Femur (tissue), 1 donor: ENCODE data around the gene KRT31.
"Not testable (repeated sequence)": the region's sequence is repeated elsewhere in the genome, so short reads cannot be mapped to it uniquely, and the experiment has no call there.

ENCODE experiments used
- DNase-seq: peaks from one replicate; pipeline ENCODE4 v3.0.0-alpha.2; 2017

KRT31 gene

DNA sequence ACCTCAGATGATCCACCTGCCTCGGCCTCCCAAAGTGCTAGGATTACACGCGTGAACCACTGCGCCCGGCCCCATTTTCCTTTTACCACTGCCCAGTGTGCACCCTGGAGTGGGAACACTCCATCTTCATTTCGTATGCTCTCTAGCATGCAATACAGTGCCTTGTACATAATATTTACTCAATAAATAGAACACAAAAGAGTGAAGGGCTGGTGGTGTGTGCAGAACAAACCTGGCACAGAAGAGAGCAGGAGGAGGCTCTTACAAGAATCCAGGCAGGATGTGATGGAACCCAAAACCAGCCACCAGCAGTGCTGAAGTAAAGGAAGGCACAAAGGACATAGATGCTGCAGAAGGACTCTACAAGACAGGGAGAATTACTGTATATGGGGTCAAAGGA, 19.7 kb upstream of the KRT31 start:
- DNase-seq: no peak

DNA sequence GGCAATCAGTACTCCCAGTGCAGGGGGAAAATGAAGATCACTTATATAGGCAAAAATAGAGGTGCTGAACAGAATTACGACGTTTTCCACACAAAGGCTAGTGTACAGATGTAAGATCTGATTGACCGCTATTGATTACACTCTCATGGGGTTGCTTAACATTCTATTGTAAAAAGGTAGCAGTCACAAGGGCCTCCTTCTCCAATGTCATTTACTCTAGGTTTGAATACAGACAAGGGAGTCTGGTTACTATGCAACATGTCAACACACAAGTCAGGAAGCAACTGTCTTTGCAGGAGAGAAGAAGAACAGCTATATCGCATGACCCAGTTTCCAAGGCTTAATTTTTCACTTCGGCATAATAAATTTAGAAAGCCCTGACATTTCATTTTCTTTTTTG, 19.1 kb upstream of the KRT31 start:
- DNase-seq: no peak

DNA sequence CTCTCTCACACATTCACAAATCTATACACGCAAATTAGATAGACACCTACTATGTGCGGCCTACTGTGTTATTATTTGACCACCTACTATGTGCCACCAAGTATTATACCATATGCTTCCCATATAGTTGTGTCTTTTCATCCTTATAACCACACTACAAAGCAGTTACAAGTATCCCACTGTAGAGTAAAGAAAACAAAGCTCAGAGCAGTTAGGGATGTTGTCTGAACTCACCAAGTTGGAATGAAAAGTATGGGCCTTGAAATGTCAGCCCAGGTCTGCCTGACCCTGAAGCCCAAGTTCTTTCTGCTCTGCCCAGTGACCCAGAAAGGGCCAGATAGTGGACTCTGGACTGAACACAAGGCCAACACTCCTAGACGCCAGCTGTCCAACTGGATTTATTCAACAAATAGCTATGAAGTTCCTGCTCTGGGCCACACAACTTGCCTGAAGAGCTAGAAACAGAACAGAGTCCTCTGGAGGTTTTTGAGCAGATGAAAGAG, 18.5 kb upstream of the KRT31 start:
- DNase-seq: no peak

DNA sequence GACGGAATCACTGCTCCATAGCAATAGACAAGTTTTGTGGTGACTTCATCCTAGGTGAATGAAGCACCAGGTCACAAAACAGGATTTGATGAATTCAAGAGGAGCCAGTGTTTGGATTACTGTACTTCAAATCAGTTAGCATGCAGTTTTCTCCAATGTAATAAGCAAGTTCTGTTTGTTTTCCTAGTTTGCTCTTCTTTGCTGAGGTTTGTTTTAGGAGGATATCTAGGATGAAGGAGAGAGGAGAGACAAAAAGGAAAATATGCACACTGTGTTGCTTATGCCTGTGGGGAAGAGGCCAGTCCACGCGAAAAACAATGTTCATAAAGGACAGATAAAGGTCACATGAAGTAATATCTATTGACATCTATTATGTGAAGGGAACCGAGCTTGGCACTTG, 18.0 kb upstream of the KRT31 start:
- no peak for DNase-seq

DNA sequence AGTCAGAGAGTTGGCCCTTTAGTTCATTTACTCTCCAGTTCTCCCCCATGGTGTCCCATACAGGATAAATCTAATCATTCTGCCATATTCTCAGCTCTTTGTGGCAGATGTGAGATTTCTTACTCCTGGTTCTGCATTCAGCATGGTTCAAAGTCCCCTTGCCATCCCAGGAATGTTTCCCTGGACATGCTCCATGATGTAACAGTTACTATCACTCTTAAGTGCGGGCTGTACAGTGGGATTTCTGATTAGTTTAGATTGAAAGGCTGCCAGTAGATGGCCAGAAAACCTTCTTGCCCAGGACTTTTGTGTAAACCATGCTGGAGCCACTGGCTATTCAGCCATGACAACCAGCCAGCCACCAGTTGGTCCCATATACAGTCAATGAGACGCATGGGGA, 16.6 kb upstream of the KRT31 start:
- DNase-seq: no peak

DNA sequence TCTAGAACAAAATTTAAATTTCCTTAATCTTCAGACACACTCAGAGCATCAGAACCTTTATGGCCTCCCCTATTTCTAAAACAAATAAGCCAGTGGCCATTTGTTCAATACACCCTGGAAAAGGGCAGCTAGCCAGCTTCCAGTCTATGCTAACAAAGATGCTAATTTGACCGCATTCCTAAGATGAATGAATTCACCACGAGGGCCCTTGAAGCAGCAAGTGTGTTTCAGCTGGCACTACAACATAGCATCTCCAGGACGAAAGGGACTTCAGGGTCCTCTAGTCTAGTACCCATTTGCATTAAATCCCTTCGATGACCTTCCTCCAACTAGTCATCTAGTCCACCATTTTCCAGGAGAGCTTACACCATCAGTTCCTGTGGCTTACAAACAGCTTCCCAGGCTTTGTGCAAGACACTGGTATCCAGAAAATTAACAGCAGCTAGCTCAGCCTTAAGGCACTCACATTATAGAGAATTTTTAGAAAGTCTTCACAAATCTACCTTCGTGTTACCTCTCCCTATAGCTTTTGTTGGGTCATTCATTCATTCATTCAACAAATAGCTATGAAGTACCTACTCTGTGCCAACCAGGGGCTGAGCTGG, 16.0 kb upstream of the KRT31 start:
- DNase-seq: no peak

DNA sequence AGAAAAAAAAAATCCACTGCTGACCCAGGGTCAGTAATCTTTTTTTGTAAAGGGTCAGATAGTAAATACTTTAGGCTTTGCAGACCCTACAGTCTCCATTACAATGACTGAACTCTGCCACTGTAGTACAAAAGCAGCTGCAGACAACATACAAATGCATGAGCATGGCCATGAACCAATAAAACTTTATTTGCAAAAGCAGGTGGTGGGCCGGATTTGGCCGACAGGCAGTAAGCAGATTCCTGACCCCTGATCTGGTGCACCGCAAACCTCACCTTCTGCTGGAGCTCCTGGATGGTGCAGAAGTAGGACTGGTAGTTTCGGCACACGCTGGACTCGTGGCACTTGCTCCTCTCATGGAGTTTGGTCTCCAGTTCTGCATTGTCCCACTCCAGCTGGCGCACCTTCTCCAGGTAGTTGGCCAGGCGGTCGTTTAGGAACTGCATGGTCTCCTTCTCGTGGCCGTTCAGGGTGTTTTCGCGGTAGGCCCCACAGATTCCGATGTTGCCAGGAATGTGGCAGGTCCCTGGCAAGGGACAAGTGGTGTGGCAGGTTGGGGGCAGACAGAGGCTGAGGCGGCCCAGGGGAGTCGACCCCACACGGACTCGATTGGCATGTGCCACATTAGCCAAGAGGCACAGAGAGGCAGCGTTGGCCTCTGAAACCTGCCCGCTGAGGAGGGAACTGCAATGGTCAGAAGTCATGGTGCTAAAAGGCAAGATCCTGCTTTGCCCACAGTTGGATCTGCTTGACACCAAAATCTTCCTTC, 13.8 kb upstream of the KRT31 start:
- no peak for DNase-seq

DNA sequence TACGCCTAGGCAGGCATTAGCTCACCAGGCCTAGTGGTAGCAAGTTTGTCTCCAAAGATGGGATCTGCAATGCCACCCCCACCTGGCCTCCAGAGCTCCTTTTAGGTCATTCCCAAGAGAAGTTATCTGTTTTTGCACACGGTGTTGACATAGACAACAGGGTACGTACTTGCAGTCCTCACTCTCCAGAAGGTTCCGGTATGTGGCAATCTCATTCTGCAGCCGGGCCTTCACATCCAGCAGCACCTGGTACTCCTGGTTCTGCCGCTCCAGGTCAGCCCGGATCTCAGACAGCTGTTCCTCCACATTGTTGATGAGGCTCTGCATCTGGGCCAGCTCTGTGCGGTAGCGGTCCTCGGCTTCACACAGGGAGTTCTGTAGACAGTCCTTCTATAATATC, 9.8 kb upstream of the KRT31 start:
- DNase-seq: no peak

DNA sequence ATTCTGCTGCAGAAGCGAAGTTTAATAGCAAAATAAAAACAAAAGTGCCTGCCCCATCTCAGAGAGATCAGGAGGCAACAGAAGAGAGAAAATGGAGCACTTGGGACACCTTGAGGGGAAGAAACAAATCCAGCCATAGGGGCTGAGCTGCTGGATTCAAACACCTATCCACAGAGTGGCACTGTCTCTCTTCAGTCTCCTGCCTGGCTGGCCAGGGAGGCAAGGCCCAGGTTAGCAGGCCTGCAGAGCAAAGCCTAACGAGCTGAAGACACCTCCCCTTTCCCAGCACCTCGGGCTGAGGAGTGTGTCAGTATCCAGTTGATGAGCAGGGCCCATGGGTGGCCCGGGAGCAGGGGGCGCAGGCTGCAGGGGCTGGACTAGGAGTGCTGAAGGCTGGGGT, 8.8 kb upstream of the KRT31 start:
- DNase-seq: no peak

DNA sequence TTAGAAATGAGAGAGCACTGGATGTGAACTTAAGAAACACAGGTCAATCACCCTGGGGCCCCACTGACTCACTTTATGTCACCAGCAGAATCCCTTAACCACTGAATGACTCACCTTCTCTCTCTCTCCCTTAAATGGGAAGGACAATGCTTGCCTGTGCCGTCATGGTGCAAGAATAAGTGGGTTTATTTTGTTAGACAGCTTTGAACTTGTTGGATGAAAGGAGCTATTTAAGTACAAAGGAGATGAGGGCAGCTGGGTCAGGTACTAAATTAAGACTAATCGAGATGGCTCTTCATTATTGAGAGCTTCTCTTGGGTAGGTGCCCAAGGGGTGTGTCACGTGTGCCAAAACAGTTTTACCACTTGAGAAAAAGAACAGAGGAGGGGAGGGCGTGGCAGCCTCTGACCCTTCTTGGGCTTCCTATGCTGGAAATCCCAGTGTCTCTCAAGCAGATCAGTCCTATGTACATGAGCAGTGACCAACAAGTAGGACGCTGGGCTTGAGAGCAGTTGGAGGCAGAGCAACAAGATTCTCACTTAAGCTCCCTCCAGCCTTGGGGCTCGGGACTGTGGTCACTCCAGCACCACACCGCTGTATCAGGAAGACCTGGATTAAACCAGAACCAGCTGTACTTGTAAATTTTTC, 6.7 kb upstream of the KRT31 start:
- DNase-seq: no peak

DNA sequence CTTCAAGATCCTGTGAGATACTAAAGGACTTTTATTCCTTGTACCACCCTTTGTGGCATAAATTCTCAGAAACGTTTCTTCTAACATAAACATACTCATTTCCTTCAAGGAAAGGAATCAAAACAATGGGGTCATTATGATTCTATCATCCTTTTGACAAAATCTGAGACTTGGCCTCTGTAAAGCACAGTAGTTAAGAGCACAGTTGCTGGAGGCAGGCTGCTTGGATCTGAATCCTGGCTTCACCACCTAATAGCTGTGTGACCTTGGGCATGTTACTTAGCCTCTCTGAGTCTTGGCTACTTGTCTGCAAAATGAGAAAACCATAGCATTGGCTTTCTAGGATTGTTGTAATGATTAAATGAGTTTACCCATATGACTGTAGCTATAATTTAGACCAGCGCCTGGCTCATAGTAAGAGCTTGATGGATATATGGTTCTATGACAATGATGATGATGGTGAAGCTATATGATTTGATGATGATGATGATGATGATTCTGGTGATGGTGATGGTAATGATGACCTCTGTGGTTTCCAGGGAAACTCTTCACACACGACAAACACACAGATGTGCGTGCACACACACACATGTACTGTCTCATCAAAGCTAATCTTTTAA, 6.1 kb upstream of the KRT31 start:
- no peak for DNase-seq

DNA sequence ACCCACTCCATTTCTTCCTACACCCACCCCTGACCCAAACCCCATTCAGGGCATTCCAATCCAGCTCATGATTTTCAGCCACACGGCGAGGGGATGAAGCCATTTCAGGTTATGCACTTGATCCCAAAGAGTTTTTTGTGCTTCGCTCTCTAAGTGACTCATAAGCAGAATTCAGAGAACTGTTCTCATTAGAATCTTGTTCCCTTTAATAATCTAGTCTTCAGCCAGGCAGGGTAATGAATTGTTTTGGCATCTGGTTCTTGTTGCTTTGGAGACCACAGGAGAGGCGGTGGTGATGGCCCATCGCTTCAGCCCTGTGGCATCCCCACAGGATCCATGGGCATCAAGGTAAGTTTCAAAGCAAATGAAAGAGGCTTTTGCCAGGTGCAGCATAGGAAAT, 4.8 kb upstream of the KRT31 start:
- DNase-seq: no peak

DNA sequence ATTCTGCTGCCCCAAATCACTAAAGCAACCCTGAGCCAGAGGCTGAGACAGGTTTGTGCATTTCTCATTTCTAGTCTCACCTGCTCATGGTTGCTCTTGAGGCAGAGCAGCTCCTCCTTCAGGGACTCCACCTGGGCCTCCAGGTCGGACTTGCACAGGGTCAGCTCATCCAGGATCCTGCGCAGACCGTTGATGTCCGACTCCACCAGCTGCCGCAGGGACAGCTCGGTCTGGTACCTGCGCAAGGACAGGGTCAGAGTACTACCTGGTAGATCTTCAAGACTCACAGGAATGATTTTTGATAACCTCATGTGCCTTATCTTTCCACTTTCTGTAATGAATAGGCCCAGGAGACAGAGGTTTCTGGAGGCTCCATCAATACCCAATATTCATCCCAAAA, 1.1 kb downstream of the KRT31 start:
- no peak for DNase-seq

DNA sequence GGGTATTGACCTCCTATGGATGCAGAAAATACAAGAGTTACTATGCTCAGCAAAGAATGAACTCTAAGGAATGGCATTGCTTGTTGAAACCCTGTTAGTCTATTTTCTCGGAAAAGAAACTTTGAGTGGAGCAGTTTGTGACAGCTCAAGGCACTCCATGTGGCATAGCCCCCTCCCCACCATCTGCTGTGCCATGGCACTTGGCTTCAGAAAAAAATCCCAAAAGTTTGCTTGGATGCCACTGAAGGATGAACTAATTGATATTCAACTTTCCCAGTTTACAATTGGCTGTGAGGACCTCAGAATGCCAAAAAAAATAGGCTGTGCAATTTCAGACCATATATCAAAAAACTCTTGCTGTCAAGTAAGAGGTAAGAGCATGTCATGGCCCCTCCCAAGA, 1.8 kb downstream of the KRT31 start:
- no peak for DNase-seq

DNA sequence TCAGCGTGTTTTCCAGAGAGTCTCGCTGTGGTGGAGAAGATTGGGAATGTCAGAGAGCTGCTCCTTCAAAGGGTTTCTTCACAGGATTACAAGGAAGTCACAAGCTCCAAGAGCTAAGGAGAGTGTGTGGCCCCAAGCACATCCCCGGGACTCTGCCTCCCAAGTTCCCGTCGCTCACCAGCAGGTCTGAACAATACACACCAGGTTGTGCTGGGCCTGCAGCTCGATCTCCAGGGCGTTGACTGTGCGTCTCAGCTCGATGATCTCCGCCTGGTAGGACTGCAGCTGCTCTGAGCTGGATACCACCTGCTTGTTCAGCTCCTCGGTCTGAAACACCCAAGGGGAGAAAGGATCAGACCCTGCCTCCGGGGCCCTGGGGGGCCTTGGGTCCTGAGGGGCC, 2.4 kb downstream of the KRT31 start:
- DNase-seq: not testable (repeated sequence)

DNA sequence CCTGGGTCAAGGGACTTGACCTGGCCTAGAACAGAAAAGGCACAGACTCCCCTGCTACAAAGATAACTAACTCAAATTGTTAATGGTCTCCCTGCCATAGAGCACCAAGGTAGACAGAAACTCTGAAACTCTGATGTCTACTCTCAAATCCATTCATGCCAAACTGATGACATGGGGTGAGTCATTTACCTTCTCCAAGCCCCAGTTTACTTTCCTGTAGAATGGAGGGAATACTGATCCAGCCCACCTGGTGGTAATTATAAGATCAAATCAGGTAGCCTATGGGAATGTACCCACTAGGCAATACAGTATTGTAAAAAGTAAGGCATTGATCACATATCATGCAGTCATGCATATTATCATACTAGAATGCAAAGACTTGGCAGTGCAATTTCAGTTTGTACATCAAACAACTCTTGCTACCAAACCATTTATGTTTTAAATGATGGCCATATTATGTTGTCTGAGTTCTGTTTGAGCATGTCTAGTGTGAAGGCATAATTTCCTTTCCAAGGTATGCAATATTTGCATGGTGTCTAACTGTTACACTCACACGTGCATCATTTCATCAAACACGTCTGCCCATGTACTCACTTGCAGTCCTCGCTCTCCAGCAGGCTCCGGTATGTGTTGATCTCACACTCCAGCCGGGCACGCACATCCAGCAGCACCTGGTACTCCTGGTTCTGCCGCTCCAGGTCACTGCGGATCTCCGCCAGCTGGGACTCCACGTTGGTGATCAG, 3.0 kb downstream of the KRT31 start:
- no peak for DNase-seq

DNA sequence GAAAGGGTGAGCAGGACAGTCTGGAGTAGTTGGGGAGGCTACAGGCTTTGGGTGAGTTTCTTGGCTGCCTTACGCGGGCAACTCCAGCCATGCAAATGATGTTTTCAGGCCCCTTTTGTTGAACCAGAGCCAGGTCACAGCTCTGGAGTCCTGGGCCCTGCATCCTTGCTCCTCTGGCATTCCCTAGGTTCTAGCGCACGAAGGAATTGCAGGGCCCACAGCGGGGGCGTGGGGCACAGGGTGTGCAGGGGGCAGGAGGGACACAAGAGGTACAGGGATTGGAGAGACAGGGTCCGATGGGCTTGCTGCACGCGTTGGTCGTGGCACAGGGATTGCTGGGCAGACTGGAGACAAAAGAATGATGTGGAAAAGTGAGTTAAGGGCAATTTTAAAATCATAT, 3.6 kb downstream of the KRT31 start:
- DNase-seq: no peak

DNA sequence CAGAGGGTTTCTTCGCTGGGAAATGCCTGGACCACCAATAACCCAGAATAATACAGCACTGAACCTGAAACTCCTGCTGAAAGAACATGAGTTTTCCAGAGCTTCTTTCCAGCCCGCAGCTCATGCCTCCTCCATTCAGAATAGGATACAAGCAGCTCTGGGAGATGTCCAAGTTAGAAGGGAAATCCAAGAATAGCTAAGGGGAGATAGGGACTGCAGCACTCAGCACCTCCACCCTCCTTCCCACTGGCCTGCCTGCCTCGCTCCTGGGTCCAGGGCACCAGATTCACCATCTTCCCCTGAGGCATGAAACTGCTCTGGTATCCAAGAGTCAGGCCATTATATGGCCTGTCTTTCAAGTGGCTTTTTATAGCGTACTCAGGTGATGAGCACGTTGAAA, 4.1 kb downstream of the KRT31 start:
- DNase-seq: no peak

DNA sequence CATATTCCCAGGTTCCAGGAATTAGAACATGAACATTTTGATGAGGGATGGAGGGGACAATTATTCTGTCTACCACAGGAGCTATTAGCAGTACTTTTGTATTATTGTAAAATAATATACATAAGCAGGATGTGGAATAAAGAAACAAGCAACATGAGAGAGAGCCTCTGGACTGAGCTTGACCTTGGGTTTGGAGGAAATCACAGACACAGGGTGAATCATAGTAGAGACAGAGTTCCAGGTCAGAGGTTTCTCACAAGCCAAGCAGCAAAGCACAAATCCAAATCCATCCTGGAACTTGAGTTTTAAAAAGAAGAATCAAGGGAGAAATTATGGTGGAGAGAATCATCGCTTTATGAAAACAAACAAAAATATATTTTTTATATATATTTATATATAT, 5.1 kb downstream of the KRT31 start:
- no peak for DNase-seq

DNA sequence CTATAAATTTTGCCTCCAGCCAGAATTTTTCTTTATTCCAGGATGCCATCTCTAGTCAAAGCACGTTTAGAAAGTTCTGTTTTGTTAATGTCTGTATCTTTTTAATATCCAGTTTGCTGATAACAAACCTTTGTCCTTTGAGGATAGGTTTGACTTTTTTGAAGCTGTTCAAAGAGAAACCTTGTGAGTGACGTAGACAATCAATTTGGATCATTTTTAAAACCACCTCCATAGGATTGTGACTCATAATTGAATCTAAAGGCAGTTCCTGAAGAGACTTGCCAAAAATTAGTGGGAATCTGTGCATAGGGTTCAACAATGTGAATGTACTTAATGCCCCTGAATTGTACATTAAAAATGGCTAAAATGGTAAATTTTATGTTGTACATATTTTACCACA, 5.9 kb downstream of the KRT31 start:
- DNase-seq: no peak

DNA sequence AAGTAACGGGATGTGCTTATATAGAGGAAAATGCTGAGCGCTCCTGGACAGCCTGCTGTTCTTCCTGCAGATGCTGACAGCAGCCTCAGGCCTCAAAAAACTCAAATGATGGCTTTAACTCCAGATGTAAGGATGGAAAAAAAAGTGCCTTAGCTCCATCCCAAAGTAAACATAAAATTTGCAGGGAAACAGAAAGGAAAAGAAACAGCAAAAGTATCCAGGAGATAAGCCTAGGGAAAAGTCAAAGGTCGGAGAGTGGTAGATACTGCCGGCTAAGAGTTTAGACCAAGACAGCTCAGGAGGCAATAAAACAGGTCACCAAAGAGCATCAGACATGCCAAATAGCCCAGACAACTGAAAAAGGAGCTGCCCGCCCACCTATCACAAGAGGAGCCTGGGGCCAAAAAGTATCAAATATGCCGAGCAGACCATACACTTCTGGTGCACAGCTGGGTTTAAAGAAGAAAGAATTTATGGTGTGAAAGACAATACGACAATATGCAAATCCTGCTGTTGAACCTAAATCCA, 6.9 kb downstream of the KRT31 start:
- no peak for DNase-seq

DNA sequence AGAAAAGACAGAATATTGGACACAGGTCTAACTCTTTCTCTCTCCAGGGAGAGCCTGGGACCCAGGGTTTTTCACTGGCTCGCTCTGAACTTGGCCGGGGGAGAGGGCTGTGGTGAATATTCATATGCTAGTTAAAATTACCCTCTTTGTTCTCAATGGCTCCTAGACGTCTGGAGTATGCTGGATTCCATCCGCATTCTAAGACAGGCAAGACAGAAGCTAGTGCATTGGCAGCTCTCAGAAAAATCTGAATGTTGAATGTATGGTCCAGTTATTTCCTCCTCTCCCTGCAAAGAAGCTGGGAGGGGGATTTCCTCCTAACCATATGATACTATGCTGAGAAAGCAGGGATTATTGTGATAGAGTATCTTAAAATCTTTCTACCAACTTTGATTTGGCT, 9.7 kb downstream of the KRT31 start:
- no peak for DNase-seq

DNA sequence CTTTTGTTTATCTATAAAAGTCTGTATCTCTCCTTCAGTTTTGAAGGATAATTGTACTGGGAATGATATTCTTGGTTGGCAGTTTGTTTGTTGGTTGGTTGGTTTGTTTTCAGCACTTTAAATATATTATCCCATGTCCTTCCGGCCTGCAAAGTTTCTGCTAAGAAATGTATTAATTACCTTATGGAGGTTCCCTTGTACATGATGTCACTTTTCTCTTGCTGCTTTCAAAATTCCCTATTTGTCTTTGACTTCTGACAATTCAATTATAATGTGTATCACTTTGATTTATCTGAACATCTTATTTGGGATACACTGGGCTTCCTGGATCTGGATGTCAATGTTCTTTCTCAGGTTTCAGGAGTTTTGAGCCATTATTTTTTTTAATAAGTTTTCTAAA, 11.2 kb downstream of the KRT31 start:
- DNase-seq: no peak
